NCI-H2171 (cell line): Measurements from ENCODE around the gene WDR90.
"Not testable (repeated sequence)": the region's sequence is repeated elsewhere in the genome, so short reads cannot be mapped to it uniquely, and the experiment has no call there.

Experiments used
- DNase-seq: peaks from one replicate; lab custom pipeline; 2025; lab: John Stamatoyannopoulos, UW

WDR90 gene

DNA sequence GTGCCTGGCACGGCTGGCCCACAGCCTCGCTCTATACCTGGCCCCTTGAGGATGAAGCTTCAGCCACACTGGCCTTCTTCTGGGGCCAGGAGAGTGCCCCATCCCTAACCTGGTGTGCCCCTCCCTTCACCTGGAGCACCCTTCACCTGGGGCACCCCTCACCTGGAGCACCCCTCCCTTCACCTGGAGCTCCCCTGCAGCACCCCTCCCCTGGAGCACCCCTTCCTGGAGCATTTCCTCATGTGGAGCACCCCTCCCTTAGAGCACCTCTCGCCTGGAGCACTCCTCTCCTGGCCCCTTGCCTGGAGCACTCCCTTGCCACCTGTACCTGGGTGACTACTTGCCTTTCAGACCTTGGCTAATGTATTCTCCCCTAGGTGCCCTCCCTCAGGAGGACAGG, 58.9 kb downstream of the WDR90 start:
- no peak for DNase-seq

DNA sequence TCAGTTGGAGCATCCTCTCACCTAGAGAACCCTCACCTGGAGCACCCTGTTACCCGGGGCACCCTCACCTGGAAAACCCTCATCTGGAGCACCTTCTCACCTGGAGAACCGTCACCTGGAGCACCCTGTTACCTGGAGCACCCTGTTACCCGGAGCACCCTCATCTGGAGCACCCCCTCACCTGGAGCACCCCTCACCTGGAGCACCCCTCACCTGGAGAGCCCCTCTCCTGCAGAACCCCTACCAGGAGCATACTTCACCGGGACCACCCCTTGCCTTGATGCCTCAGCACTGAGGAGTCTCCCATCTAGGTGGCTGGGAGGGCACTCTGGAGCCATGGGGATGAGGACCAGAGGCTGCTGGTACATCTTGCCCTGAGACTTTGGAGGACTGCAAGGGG, 59.8 kb downstream of the WDR90 start:
- DNase-seq: no peak

DNA sequence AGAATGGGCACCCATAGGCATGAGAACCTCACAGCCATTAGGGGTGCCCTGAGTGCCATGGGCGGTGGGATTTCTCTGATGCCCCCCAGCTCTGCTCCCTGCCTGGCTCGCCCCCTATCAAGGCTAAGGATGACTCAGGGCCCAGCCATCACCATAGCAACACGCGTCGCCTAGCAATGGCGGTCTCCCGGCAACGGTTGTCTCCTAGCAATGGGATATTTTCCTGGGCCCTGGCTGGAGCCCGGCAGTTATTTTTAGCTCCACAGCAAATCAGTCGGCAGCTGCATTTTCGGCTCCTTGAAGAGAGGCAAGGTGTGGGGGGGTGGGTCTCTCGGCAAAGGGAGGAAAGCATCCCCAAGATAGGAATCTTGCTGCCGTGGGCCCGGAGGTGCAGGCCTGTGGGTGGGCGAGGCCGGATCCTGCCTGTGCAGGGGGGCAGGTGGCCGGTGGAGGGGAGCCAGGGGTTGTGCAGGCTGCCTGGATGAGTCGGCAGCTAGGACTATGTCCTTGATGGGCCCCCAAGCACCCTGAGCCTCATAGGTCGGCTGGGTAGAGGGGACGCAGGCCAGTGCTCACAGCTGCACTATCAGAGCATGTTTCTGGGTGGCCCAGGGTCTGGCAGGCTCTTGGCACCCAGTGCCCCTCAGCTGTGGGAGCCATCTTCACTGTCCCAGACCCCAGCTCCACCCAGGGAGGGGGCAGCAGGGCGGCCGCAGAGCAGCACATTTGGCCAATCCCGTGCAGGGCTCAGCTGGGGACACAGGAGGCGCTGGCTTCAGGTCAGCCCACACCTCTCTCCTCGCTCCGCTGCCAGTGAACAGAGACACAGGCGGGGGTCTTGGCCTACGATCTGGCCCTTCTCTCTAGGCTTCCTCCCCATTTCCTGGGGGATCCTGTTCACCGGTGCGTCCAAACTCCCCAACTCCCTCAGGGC, 60.7 kb downstream of the WDR90 start:
- DNase-seq: peak; percentile 86

DNA sequence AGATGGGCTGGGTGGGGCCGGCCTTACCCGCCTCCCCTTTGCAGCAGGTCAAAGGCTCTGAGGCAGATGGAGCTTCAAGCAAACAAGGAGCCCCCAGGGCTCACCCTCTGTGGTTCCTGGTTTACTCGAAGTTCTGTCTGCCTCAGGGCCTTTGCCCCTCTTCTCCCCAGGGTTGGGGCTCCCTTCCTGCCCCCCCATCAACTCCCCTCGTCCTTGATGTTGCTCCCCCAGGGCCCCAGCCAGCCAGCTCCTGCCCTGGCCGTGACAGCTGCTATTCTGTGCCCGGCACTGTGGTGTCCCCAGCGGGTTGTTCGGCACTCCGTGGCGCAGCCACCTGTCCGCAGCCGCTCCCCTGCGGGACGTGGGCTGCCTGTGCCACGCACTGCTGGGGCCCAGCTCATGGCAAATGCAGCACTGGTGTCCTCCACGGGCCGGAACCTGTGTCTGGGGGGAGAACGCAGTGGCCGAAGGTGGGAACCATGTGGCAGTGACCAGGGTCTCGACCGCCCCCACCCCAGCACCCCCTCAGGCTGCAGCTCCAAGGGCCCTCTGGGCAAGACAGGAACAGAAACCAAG, 61.4 kb downstream of the WDR90 start:
- no peak for DNase-seq

DNA sequence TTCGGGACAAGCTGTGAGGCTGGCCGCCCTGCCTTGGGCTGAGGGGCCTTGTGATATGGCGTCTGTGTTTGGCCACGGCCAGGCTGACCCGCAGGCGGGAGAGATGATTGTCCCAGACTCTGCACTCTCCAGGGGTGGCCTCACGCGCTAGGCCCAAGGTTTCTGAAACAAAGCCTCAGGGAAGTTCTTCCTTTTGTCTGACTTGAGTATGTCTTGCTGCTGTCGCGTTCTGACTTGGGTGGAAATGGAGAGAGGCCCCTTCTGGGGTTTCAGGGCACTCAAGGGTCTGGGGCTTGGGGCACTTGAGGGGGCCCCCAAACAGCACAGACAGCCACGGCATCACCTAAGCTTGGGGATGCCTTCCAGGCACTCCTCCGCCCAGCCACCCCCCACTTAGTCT, 61.9 kb downstream of the WDR90 start:
- DNase-seq: no peak

DNA sequence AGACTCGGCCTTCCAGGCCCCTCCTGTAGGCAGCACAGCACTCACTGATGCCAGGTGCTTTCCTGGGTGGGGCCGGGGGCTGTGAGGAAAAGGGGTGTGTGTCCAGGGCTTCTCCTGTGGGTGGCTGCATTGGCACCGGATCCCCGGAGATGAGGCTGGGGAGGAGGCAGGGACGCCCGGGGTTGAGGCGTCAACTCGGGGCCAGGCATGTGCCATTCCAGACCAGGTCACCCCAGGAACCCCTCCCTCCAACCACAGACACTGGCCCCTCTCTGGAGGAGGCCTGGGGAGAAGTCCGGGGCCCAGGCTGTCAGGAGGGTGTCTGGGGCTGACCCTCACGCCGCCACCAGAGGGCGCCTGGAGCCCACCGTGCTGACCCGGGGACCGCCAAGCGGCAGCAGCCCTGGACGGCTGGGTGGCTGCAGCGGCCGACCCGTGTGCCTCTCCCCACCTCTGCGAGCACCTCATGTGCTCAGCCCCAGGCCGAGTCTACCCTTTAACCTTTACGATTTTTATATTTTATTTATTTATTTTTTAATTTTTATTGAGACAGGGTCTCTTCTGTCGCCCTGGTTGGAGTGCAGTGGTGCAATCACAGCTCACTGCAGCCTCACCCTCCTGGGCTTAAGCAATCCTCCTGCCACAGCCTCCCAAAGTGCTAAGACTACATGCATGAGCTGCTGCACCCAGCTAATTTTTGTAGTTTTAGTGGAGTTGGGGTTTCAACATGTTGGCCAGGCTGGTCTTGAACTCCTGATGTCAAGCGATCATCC, 62.6 kb downstream of the WDR90 start:
- no peak for DNase-seq

DNA sequence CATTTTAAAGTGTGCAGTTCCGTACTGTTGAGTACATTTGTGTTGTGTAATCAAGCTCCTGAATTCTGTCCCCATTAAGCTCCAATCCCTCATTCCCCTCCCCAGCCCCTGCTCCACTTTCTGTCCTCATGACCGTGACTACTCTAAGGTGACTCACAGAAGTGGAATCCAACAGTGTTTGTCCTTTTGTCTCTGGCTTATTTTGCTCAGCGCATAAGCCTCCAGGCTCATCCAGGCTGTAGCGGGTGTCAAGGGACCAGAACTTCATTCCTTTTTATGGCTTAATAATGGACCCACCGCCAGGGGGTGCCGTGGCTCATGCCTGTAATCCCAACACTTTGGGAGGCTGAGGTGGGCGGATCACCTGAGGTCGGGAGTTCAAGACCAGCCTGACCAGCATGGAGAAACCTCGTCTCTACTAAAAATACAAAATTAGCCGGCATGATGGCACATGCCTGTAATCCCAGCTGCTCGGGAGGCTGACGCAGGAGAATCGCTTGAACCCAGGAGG, 63.6 kb downstream of the WDR90 start:
- not testable (repeated sequence) for DNase-seq

DNA sequence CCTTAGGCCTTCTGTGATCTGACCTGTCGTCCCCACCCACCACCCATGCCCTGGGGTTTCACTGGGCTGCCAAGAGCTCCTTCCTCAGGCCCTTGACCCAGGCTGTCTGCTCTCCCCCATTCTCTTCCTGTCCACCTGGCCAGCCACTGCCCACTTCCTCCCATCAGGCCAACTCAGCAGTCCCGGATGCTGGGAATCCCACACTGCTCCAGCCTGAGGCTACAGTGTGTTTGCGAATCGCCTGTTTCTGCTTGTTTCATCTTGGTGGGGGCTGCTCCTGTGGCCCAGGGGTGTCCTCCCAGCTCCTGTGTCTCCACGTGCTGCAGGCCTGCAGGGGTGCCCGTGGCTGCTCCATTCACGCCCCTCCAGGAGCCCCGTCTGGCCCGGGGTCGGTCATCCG, 64.9 kb downstream of the WDR90 start:
- no peak for DNase-seq

DNA sequence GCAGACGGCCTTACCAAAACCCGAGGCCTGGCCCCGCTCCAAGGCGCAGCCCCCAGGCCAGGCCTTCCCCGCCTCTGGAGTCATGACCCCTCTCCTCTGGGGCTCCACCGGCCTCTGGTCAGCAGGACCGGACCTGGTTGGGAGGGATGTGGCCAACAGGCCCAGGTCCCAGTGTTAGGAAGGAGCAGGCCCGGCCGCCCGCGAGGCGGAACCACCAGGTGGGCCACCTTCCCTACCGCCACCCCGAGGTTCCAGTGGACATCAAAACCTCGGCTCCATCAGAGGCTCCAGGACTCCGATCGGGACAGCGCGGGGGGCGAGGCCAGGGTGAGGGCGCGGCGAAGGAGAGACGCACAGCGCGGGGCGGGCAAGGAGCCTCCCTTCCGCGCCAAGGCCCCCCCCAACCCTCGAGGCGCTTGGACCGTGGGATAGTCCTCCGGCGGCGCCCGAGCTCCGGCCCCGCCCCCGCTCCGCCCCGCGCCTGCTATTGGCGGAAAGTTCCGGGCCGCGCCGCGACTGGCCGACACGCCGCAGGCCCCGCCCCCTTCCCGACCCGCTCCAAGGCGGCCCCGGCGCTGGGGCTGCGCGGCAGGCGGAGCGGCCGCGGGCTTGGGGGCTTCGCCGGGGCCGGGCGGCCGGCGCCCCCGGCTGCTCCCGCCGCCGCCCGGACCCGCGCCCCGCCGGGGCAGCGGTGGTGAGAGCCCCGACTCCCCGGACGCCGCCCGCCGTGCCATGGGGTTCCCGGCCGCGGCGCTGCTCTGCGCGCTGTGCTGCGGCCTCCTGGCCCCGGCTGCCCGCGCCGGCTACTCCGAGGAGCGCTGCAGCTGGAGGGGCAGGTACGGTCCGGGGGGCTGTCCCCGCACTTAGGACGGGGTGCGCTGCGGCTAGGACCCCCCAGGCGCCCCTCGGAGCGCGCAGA, 65.7 kb downstream of the WDR90 start, which contains the start of gene METRN:
TSS of gene METRN (plus strand) at position 561 of the 919 bp plus-strand sequence. CDS start at position 733, 172 bp downstream.
- peak; percentile 82 for DNase-seq

DNA sequence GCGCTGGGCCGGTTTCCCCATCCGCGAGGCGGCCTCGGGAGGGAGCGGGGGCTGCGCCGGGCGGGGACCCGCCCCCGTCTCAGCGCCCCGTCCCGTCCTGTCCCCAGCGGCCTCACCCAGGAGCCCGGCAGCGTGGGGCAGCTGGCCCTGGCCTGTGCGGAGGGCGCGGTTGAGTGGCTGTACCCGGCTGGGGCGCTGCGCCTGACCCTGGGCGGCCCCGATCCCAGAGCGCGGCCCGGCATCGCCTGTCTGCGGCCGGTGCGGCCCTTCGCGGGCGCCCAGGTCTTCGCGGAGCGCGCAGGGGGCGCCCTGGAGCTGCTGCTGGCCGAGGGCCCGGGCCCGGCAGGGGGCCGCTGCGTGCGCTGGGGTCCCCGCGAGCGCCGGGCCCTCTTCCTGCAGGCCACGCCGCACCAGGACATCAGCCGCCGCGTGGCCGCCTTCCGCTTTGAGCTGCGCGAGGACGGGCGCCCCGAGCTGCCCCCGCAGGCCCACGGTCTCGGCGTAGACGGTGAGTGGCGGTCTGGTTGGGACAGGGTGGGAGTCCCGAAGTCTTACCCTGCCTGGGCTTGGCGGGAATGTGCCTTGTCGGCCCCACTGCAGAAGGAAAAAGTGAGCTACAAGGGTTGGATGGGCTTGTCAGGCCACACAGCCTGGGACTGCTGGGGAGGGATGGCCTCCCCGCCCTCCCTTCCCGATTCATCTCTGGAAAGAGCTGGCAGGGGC, 66.5 kb downstream of the WDR90 start:
- DNase-seq: peak; percentile 21

DNA sequence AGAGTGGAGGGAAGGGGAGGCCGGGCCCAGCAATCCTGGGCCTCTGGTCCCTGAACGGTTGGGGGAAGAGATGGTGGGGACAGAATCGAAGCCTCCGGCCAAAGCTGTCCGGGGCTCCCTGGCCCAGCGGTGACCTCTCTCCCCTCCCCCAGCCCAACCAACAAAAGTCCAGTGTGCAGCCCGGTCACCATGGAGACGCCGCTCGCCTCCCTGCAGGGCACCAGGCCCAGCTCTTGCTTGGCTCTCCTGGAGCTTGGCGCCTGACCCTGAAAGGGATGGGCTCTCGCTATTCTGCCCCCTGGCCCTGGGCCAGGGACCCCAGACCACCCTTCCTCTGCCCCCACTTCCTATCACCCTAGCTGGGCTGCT, 67.0 kb downstream of the WDR90 start:
- DNase-seq: no peak

DNA sequence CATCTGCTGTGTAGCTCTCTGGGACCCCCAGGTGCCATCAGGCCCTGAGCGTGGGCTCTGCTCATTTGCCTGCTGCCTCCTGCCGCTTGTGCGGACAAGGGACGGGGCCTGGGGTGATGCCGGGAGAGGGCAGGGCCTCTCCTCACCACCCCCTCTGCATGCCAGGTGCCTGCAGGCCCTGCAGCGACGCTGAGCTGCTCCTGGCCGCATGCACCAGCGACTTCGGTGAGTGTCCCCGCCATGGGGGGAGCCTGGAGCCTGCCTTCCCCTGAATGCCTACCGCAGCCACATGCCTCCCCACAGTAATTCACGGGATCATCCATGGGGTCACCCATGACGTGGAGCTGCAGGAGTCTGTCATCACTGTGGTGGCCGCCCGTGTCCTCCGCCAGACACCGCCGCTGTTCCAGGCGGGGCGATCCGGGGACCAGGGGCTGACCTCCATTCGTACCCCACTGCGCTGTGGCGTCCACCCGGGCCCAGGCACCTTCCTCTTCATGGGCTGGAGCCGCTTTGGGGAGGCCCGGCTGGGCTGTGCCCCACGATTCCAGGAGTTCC, 67.7 kb downstream of the WDR90 start:
- peak; percentile 39 for DNase-seq
